Measurements from ENCODE around the gene ANKMY1.

- TF ChIP-seq POLR2A (IDR thresholded peaks at IDR 0.05), result no peak
- TF ChIP-seq CTCF (IDR thresholded peaks at IDR 0.05), result no peak
Measured at GRCh38 chr2:240472078-240472790, 85.6 kb downstream of the ANKMY1 start.

All from vagina (tissue), 2 donors.